ENCODE results near the gene IGFBP5. TPM values are rescaled to one million over a fixed set of nuclear protein-coding genes. Genes with fewer than 3 reads are reported as not detected.
A peak's percentile ranks its signal among the peaks of the same experiment; 100 is the strongest.

The IGFBP5 gene
- total and polyA plus RNA-seq, 9 of the 15 experiments (the other 6 are each of a cell fraction or from before 2014, with no cell fraction given), result 0.01 to 1.9 (median 0.03) TPM; not detected in 6

DNA sequence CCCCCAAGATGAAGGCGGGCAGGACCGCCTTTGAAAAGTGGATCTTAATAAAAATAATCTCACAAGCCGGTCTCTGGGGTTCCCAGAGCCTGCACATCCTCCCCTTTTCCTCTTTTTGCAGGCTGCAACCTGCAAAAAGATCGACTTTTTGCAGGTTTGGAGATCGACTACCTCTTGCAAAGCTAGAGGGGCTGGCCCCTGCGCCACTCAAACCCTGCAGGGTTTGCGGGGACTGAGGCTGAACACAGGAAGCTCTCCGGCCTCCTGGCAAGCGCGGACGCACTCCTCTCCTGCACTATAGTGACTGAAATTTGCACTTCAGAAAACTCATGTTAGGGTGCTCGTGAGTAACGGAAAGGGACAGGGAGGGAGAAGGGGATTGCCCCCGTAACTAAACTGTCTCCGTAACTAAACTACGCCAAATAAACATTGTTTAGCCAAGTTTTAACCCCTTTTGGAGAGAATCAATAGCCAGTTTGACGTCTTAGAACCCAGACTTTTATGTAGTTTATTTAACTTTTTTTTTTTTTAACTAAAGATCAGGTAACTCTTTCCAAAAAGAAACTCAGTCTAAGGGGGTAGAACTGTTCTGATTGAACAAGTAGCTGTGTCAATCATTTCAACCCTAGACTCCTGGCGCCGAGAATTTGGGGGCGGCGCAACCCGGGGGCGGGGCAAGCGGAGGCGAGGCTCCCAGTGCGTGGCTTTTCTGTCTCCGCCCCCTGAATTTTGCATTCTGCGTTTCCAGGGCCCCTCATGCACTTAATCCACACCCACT, 2.5 kb downstream of the IGFBP5 start:
- intact Hi-C loops (cut with micrococcal nuclease), result no loop called here
- peaks cover 8 to 19% of the 10 kb centered on the region in 2 experiments; a peak in 4 of 5 replicates for H3K4me1 ChIP-seq (replicated peaks in 1 of 2; ENCODE audit: control insufficient read depth in 2 of 2, insufficient read depth in 2 of 2, low read length in 2 of 2)
- peak; percentile 85 for ATAC-seq
- TF ChIP-seq, protein P1, sequence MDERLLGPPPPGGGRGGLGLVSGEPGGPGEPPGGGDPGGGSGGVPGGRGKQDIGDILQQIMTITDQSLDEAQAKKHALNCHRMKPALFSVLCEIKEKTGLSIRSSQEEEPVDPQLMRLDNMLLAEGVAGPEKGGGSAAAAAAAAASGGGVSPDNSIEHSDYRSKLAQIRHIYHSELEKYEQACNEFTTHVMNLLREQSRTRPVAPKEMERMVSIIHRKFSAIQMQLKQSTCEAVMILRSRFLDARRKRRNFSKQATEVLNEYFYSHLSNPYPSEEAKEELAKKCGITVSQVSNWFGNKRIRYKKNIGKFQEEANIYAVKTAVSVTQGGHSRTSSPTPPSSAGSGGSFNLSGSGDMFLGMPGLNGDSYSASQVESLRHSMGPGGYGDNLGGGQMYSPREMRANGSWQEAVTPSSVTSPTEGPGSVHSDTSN (CRISPR knock-in tag; IDR thresholded peaks at IDR 0.05; ENCODE audit: low read depth), result peak; percentile 34; the same call in 1 of the 2 replicates
- TF ChIP-seq, protein P1 (tag; conservative IDR thresholded peaks at IDR 0.05; ENCODE audit: low read depth), result peak; percentile 79
- TF ChIP-seq NR2C1 (IDR thresholded peaks at IDR 0.05) (no peak), NR2C1 (tag; IDR thresholded peaks at IDR 0.05) (no peak), NRF1 (conservative IDR thresholded peaks at IDR 0.05 in 1 of 2, IDR thresholded peaks at IDR 0.05 in 1 of 2) (peak; percentile 12 to 47), EGR1 (conservative IDR thresholded peaks at IDR 0.05) (peak; percentile 56), CAMTA2 (CRISPR knock-in tag; conservative IDR thresholded peaks at IDR 0.05) (no peak), BRCA1 (IDR thresholded peaks at IDR 0.05) (no peak), BRCA1 (CRISPR knock-in tag; IDR thresholded peaks at IDR 0.05) (no peak), ZNF184 (CRISPR knock-in tag; IDR thresholded peaks at IDR 0.05) (no peak), NFATC3 (IDR thresholded peaks at IDR 0.05) (no peak)
- TF ChIP-seq, protein P2, sequence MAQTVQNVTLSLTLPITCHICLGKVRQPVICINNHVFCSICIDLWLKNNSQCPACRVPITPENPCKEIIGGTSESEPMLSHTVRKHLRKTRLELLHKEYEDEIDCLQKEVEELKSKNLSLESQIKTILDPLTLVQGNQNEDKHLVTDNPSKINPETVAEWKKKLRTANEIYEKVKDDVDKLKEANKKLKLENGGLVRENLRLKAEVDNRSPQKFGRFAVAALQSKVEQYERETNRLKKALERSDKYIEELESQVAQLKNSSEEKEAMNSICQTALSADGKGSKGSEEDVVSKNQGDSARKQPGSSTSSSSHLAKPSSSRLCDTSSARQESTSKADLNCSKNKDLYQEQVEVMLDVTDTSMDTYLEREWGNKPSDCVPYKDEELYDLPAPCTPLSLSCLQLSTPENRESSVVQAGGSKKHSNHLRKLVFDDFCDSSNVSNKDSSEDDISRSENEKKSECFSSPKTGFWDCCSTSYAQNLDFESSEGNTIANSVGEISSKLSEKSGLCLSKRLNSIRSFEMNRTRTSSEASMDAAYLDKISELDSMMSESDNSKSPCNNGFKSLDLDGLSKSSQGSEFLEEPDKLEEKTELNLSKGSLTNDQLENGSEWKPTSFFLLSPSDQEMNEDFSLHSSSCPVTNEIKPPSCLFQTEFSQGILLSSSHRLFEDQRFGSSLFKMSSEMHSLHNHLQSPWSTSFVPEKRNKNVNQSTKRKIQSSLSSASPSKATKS (CRISPR knock-in tag; IDR thresholded peaks at IDR 0.05), result no peak
- TF ChIP-seq, protein P3, sequence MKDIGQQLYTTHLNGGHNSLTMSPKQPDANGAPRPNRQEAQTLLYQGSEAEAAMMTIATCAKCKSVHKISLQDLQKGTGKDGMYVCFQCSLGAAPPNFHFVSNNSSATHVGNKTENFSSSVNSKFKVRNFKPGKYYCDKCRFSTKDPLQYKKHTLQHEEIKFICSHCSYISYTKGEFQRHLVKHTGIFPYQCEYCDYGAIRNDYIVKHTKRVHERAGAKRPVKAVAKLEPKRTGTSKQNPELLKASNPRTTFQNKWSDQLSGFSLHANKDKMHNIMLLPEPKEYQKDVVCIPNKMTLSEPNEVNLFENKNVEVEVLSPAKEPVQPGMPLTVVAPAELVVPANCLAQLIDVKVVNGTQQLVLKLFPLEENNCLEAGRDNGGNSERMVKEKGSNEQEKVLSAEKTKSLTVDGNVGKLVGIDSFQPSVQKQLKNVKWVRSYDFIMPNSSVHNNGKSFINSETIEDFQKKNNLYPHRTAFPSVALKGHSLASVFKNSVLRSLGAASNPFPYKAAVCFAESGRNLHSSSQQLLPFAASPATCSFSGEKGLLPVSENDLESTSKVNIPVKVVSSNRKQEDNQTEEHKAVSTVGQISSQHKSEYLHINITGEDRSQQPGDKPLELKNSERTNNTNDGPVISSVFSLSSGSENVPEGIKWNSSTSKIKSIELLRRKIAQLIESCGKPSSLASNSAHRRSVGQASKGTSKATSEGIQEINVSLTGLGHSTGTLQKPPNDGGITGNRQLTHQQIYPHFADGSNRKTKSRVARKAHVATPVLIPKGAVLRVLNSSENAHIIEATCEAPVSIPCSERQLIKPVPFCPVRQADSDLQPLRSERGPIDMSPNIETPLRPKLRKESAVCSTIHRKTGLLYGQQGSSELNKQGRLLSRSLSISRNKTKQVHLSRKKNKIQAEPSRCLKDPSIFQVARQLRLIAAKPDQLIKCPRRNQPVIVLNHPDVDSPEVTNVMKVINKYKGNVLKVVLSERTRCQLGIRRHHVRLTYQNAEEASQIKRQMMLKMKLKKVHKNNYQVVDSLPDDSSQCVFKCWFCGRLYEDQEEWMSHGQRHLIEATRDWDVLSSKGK (CRISPR knock-in tag; IDR thresholded peaks at IDR 0.05), result no peak

More for the DNA sequence above, 2.5 kb downstream of the IGFBP5 start:
- Histone ChIP-seq H3K27me3 (ENCODE audit: control insufficient read depth in 2 of 2, insufficient read depth in 2 of 2, low read length in 2 of 2) (no peaks in the 10 kb centered on the region; a peak in 1 of 5 replicates), H3K27ac (ENCODE audit: extremely low read depth, low read depth, low read length) (no peak overlapping the region), H4K20me1 (replicated peaks; ENCODE audit: control insufficient read depth, insufficient read depth, low read length) (no peaks in the 10 kb centered on the region), H3K9me1 (ENCODE audit: control insufficient read depth, insufficient read depth, low read length) (no peaks in the 10 kb centered on the region), H3K9me3 (replicated peaks; ENCODE audit: control insufficient read depth, insufficient read depth, low read depth, low read length) (no peaks in the 10 kb centered on the region), H3K4me3 (peak overlapping the region; percentile 18; the same call in 1 of the 2 replicates), H3K36me3 (ENCODE audit: control insufficient read depth, insufficient read depth, low read length) (no peaks in the 10 kb centered on the region), H3K9ac (ENCODE audit: insufficient read depth in 1 of 2, low read depth in 2 of 2, low read length in 2 of 2) (peak overlapping the region in 1 of 2 experiments; percentile 64; a peak in 2 of 4 replicates), H3K79me2 (ENCODE audit: control insufficient read depth, insufficient read depth, low read length) (no peaks in the 10 kb centered on the region), H3K4me2 (ENCODE audit: insufficient read depth, low read length) (peak overlapping the region; percentile 74), H2AFZ (ENCODE audit: low read depth, low read length) (peak overlapping the region; percentile 79)
- BruUV-seq (replicated peaks), result no TSS peak
- ChIA-PET CTCF (ENCODE audit: low intra/inter-chr PET ratio) (interaction anchor here (0.6 kb wide), 1 partner anchor 225 kb away, joined by 3 read pairs; no protein-coding TSS in a partner anchor), POLR2A (no interaction called here)
- in situ Hi-C loops (cut with MboI), result loop anchor here (10.0 to 25.0 kb wide), 2 partner anchors 292 to 1019 kb away; no protein-coding TSS in a partner anchor
- under 1% methylated on average over 19 of the region's 28 CpGs for WGBS (ENCODE audit: insufficient coverage, low coverage, missing lambda C conversion rate)
- FAIRE-seq (peak; percentile 11), DNase-seq (ENCODE audit: extremely low read depth in 1 of 4, low spot score in 3 of 4) (peak; percentile 62 to 71 (median 64))

Measured in K562 (cell line).